WERI-Rb-1 (cell line): Measurements from ENCODE around the gene SYTL1.

ENCODE experiments used
- DNase-seq: peaks from one replicate; pipeline ENCODE4 v3.0.0-alpha.2; 2020
- H3K27ac ChIP-seq: fragments of 250-450 bp; sonication (Bioruptor Pico); 2 replicates; pipeline ENCODE4 v1.5.1; 2020; ENCODE audit warnings: mild to moderate bottlenecking, moderate library complexity
- H3K27me3 ChIP-seq: fragments of 250-450 bp; sonication (Bioruptor Pico); 2 replicates; pipeline ENCODE4 v1.5.1; 2021; ENCODE audit warnings: mild to moderate bottlenecking, low read depth, moderate library complexity; ENCODE audit not compliant: insufficient read depth, severe bottlenecking
- H3K36me3 ChIP-seq: fragments of 250-450 bp; sonication (Bioruptor Pico); 2 replicates; pipeline ENCODE4 v1.5.1; 2020; ENCODE audit warnings: mild to moderate bottlenecking, moderate library complexity
- H3K4me3 ChIP-seq: 2 replicates; pipeline ENCODE4 v1.5.1; 2011; ENCODE audit warnings: low read depth, mild to moderate bottlenecking, control low read depth, low read length
- H3K9me3 ChIP-seq: fragments of 250-450 bp; sonication (Bioruptor Pico); 2 replicates; pipeline ENCODE4 v1.5.1; 2021; ENCODE audit warnings: mild to moderate bottlenecking, moderate library complexity; ENCODE audit not compliant: severe bottlenecking
- CTCF ChIP-seq: IDR thresholded peaks from 2 replicates; pipeline ENCODE4 v1.5.1; 2011; ENCODE audit warnings: low read depth, mild to moderate bottlenecking, control low read depth, inconsistent platforms, low read length

SYTL1 gene

GRCh38 chr1:27336756-27337155 lies 5.1 kb upstream of the SYTL1 start:
- no peak overlapping the region for H3K27ac ChIP-seq
- H3K4me3 ChIP-seq: no peak overlapping the region
- H3K27me3 ChIP-seq: no peaks in the 10 kb centered on the region
- peaks cover 26% of the 10 kb centered on the region for H3K36me3 ChIP-seq
- DNase-seq: no peak
- no peaks in the 10 kb centered on the region for H3K9me3 ChIP-seq
- TF ChIP-seq CTCF: no peak

- no peak overlapping the region for H3K4me3 ChIP-seq
- DNase-seq: no peak
- no peak overlapping the region for H3K27ac ChIP-seq
- H3K27me3 ChIP-seq: no peaks in the 10 kb centered on the region
- H3K36me3 ChIP-seq: peaks cover 9% of the 10 kb centered on the region
- TF ChIP-seq CTCF: no peak
- no peaks in the 10 kb centered on the region for H3K9me3 ChIP-seq
These were observed 3.1 kb upstream of the SYTL1 start for GRCh38 chr1:27338751-27339150.

- DNase-seq: no peak
- TF ChIP-seq CTCF: no peak
- H3K27ac ChIP-seq: no peak overlapping the region
- no peaks in the 10 kb centered on the region for H3K9me3 ChIP-seq
- H3K36me3 ChIP-seq: peaks cover 4% of the 10 kb centered on the region
- no peak overlapping the region for H3K4me3 ChIP-seq
- no peaks in the 10 kb centered on the region for H3K27me3 ChIP-seq
These were observed 2.6 kb upstream of the SYTL1 start for GRCh38 chr1:27339213-27339612.

GRCh38 chr1:27342391-27342777 lies 562 bp downstream of the SYTL1 start:
- H3K4me3 ChIP-seq: peak overlapping the region; percentile 46
- peak overlapping the region; percentile 88 for H3K27ac ChIP-seq

GRCh38 chr1:27342778-27343638 lies 1.2 kb downstream of the SYTL1 start:
- peak; percentile 90 for DNase-seq
- TF ChIP-seq CTCF: no peak
- Histone ChIP-seq H3K27ac (peak overlapping the region; percentile 88), H3K36me3 (peaks cover 4% of the 10 kb centered on the region), H3K27me3 (no peaks in the 10 kb centered on the region), H3K4me3 (peak overlapping the region; percentile 46), H3K9me3 (no peaks in the 10 kb centered on the region)

More at GRCh38 chr1:27342391-27342777, 562 bp downstream of the SYTL1 start:
- TF ChIP-seq CTCF: no peak
- Histone ChIP-seq H3K9me3 (no peaks in the 10 kb centered on the region), H3K27me3 (no peaks in the 10 kb centered on the region), H3K36me3 (peaks cover 4% of the 10 kb centered on the region)
- no peak for DNase-seq
